Karpas-422 (cell line): Measurements from ENCODE around the gene RGS13. TPM values are rescaled to one million over a fixed set of nuclear protein-coding genes. Genes with fewer than 3 reads are reported as not detected.

Experiments
- DNase-seq: peaks from one replicate; pipeline ENCODE4 v3.0.0-alpha.2; 2015
- H2AFZ ChIP-seq: fragments of 200-600 bp; sonication (generic); 2 replicates; pipeline ENCODE4 v1.6.1; 2014; ENCODE audit warnings: antibody characterized with exemption, low read length, mixed read lengths
- H3K27ac ChIP-seq: fragments of 200-600 bp; sonication (generic); 2 replicates; pipeline ENCODE4 v1.5.1; 2014; ENCODE audit warnings: mild to moderate bottlenecking, low read length, moderate library complexity
- H3K27me3 ChIP-seq: fragments of 200-600 bp; sonication (generic); 2 replicates; pipeline ENCODE4 v1.6.1; 2014; ENCODE audit warnings: low read length, mixed read lengths
- H3K36me3 ChIP-seq: fragments of 200-600 bp; sonication (generic); 2 replicates; pipeline ENCODE4 v1.6.1; 2014; ENCODE audit warnings: low read length, mixed read lengths; ENCODE audit not compliant: insufficient read depth
- H3K4me1 ChIP-seq: fragments of 200-600 bp; sonication (generic); 2 replicates; pipeline ENCODE4 v1.6.1; 2014; ENCODE audit warnings: mild to moderate bottlenecking, low read length, mixed read lengths
- H3K4me2 ChIP-seq: fragments of 200-600 bp; sonication (generic); 2 replicates; pipeline ENCODE4 v1.6.1; 2014; ENCODE audit warnings: low read length, low read depth, mild to moderate bottlenecking; ENCODE audit not compliant: poor library complexity, severe bottlenecking
- H3K4me3 ChIP-seq: fragments of 200-600 bp; sonication (generic); 2 replicates; pipeline ENCODE4 v1.5.1; 2014; ENCODE audit warnings: mild to moderate bottlenecking, antibody characterized with exemption, low read length, mixed read lengths
- H3K79me2 ChIP-seq: fragments of 200-600 bp; sonication (generic); 2 replicates; pipeline ENCODE4 v1.6.1; 2014; ENCODE audit warnings: mild to moderate bottlenecking, low read length, mixed read lengths
- H3K9ac ChIP-seq: fragments of 200-600 bp; sonication (generic); 2 replicates; pipeline ENCODE4 v1.6.0; 2014; ENCODE audit warnings: low read length
- H3K9me2 ChIP-seq: fragments of 200-600 bp; sonication (generic), shearing (Covaris generic); replicated peaks from 2 replicates; pipeline ENCODE4 v1.6.0; 2014; ENCODE audit warnings: mild to moderate bottlenecking, low read length, moderate library complexity; ENCODE audit not compliant: insufficient read depth
- H3K9me3 ChIP-seq: fragments of 300-700, 200-600 bp; sonication (generic); 2 replicates; pipeline ENCODE4 v1.6.1; 2014; ENCODE audit warnings: low read length, mixed read lengths
- H4K20me1 ChIP-seq: fragments of 200-600 bp; sonication (generic); 2 replicates; pipeline ENCODE4 v1.6.1; 2014; ENCODE audit warnings: mild to moderate bottlenecking, antibody characterized with exemption, low read length, low read depth; ENCODE audit not compliant: insufficient read depth
- total RNA-seq: library from RNA; depleted of rRNA; stranded (reverse); fragments of >200 nt; shearing (Covaris generic); gene quantifications from 2 replicates; pipeline ENCODE4 v1.2.3, GENCODE V29; 2014; ENCODE audit warnings: low replicate concordance

The RGS13 gene
- total RNA-seq, 1 experiment from 2014 or later, result 462 TPM

GRCh38 chr1:192610112-192610889 is 25.6 kb upstream of the RGS13 start:
- H3K4me3 ChIP-seq, result peak overlapping the region; percentile 58
- H3K79me2 ChIP-seq, result 0 out of 2 replicates have a peak, but pooled peaks cover 3% of the 10 kb centered on the region
- H3K4me2 ChIP-seq, result peak overlapping the region; percentile 82
- peaks cover 79% of the 10 kb centered on the region for H3K4me1 ChIP-seq
- H3K36me3 ChIP-seq, result no peaks in the 10 kb centered on the region
- peak; percentile 87 for DNase-seq
- peak overlapping the region; percentile 37; the same call in 1 of the 2 replicates for H2AFZ ChIP-seq
- H3K9me2 ChIP-seq, result no peaks in the 10 kb centered on the region
- H3K27ac ChIP-seq, result peak overlapping the region; percentile 90
- H3K27me3 ChIP-seq, result no peaks in the 10 kb centered on the region
- no peaks in the 10 kb centered on the region for H4K20me1 ChIP-seq
- H3K9me3 ChIP-seq, result no peaks in the 10 kb centered on the region
- H3K9ac ChIP-seq, result peak overlapping the region; percentile 49

GRCh38 chr1:192615055-192615454 is 20.9 kb upstream of the RGS13 start:
- H3K4me3 ChIP-seq, result peak overlapping the region; percentile 32
- DNase-seq, result peak; percentile 72
- H4K20me1 ChIP-seq, result no peaks in the 10 kb centered on the region
- H3K27me3 ChIP-seq, result no peaks in the 10 kb centered on the region
- peak overlapping the region; percentile 33; the same call in 1 of the 2 replicates for H3K9ac ChIP-seq
- peak overlapping the region; percentile 62 for H3K4me2 ChIP-seq
- H3K36me3 ChIP-seq, result no peaks in the 10 kb centered on the region
- peaks cover 79% of the 10 kb centered on the region for H3K4me1 ChIP-seq
- no peak overlapping the region for H2AFZ ChIP-seq
- no peaks in the 10 kb centered on the region for H3K9me2 ChIP-seq
- H3K27ac ChIP-seq, result peak overlapping the region; percentile 87
- no peaks in the 10 kb centered on the region for H3K9me3 ChIP-seq
- H3K79me2 ChIP-seq, result peaks cover 8% of the 10 kb centered on the region; the same call in 1 of the 2 replicates

GRCh38 chr1:192620071-192620635 is 15.8 kb upstream of the RGS13 start:
- peaks cover 5% of the 10 kb centered on the region; the same call in 1 of the 2 replicates for H3K79me2 ChIP-seq
- no peak overlapping the region for H3K4me3 ChIP-seq
- no peaks in the 10 kb centered on the region for H4K20me1 ChIP-seq

GRCh38 chr1:192626366-192627179 is 9.4 kb upstream of the RGS13 start:
- no peaks in the 10 kb centered on the region for H3K9me2 ChIP-seq
- H3K79me2 ChIP-seq, result no peaks in the 10 kb centered on the region
- H3K27ac ChIP-seq, result peak overlapping the region; percentile 100
- no peaks in the 10 kb centered on the region for H4K20me1 ChIP-seq
- no peaks in the 10 kb centered on the region for H3K9me3 ChIP-seq
- H3K9ac ChIP-seq, result peak overlapping the region; percentile 78
- peak; percentile 97 for DNase-seq
- peak overlapping the region; percentile 61 for H3K4me3 ChIP-seq
- no peaks in the 10 kb centered on the region for H3K27me3 ChIP-seq
- H3K4me1 ChIP-seq, result peaks cover 66% of the 10 kb centered on the region
- H3K4me2 ChIP-seq, result peak overlapping the region; percentile 95
- H3K36me3 ChIP-seq, result no peaks in the 10 kb centered on the region
- H2AFZ ChIP-seq, result no peak overlapping the region

More at GRCh38 chr1:192620071-192620635, 15.8 kb upstream of the RGS13 start:
- Histone ChIP-seq H2AFZ (no peak overlapping the region), H3K27ac (no peak overlapping the region), H3K9me2 (no peaks in the 10 kb centered on the region), H3K4me2 (no peak overlapping the region), H3K36me3 (no peaks in the 10 kb centered on the region), H3K9ac (no peak overlapping the region), H3K27me3 (no peaks in the 10 kb centered on the region), H3K4me1 (peaks cover 37% of the 10 kb centered on the region), H3K9me3 (no peaks in the 10 kb centered on the region)
- no peak for DNase-seq

GRCh38 chr1:192627901-192628300 is 8.0 kb upstream of the RGS13 start:
- peak overlapping the region; percentile 37 for H3K4me3 ChIP-seq
- peak overlapping the region; percentile 100 for H3K27ac ChIP-seq

GRCh38 chr1:192628396-192629057 is 7.4 kb upstream of the RGS13 start:
- Histone ChIP-seq H3K27me3 (no peaks in the 10 kb centered on the region), H2AFZ (peak overlapping the region; percentile 38; the same call in 1 of the 2 replicates)

More at GRCh38 chr1:192627901-192628300, 8.0 kb upstream of the RGS13 start:
- Histone ChIP-seq H3K9ac (peak overlapping the region; percentile 60), H3K9me3 (no peaks in the 10 kb centered on the region), H3K79me2 (no peaks in the 10 kb centered on the region), H3K4me2 (peak overlapping the region; percentile 95), H3K27me3 (no peaks in the 10 kb centered on the region), H3K36me3 (no peaks in the 10 kb centered on the region), H2AFZ (no peak overlapping the region), H3K4me1 (peaks cover 79% of the 10 kb centered on the region), H4K20me1 (no peaks in the 10 kb centered on the region), H3K9me2 (no peaks in the 10 kb centered on the region)
- DNase-seq, result peak; percentile 74

GRCh38 chr1:192629612-192630011 is 6.3 kb upstream of the RGS13 start:
- peak overlapping the region; percentile 60 for H3K9ac ChIP-seq
- no peaks in the 10 kb centered on the region for H3K9me3 ChIP-seq
- peak; percentile 69 for DNase-seq
- no peaks in the 10 kb centered on the region for H3K36me3 ChIP-seq
- no peaks in the 10 kb centered on the region for H3K79me2 ChIP-seq
- H3K4me1 ChIP-seq, result peaks cover 96% of the 10 kb centered on the region
- H3K4me2 ChIP-seq, result peak overlapping the region; percentile 95
- no peaks in the 10 kb centered on the region for H3K27me3 ChIP-seq
- H3K4me3 ChIP-seq, result peak overlapping the region; percentile 19; the same call in 1 of the 2 replicates
- H3K27ac ChIP-seq, result peak overlapping the region; percentile 100
- H4K20me1 ChIP-seq, result no peaks in the 10 kb centered on the region
- H2AFZ ChIP-seq, result peak overlapping the region; percentile 38; the same call in 1 of the 2 replicates
- no peaks in the 10 kb centered on the region for H3K9me2 ChIP-seq

More at GRCh38 chr1:192628396-192629057, 7.4 kb upstream of the RGS13 start:
- DNase-seq, result peak; percentile 64
- no peaks in the 10 kb centered on the region for H3K9me3 ChIP-seq
- H3K27ac ChIP-seq, result peak overlapping the region; percentile 100
- no peaks in the 10 kb centered on the region for H3K79me2 ChIP-seq
- peak overlapping the region; percentile 37; the same call in 1 of the 2 replicates for H3K4me3 ChIP-seq
- H3K9me2 ChIP-seq, result no peaks in the 10 kb centered on the region
- H3K4me2 ChIP-seq, result peak overlapping the region; percentile 95
- H3K36me3 ChIP-seq, result no peaks in the 10 kb centered on the region
- H4K20me1 ChIP-seq, result no peaks in the 10 kb centered on the region
- peaks cover 86% of the 10 kb centered on the region for H3K4me1 ChIP-seq
- peak overlapping the region; percentile 60 for H3K9ac ChIP-seq
